ENCODE measurements around the gene GSN.
A peak's percentile ranks its signal among the peaks of the same experiment; 100 is the strongest.

Gene GSN

GRCh38 chr9:121267689-121268597 is at the start of gene GSN:
Gene GSN, plus strand, starts transcription at chr9:121268162. Its CDS starts 33,810 bp downstream, at chr9:121301972.
- peak; percentile 36 for DNase-seq

- DNase-seq: no peak
Observed at GRCh38 chr9:121218357-121219027, 49.5 kb upstream of the GSN start.

GRCh38 chr9:121219530-121219929 is 48.4 kb upstream of the GSN start:
- DNase-seq: no peak

- no peak for DNase-seq
Observed at GRCh38 chr9:121220996-121221663, 46.8 kb upstream of the GSN start.

GRCh38 chr9:121221664-121222055 is 46.3 kb upstream of the GSN start:
- DNase-seq: no peak

- DNase-seq: no peak
Observed at GRCh38 chr9:121222524-121223171, 45.3 kb upstream of the GSN start.

- no peak for DNase-seq
Observed at GRCh38 chr9:121225240-121225639, 42.7 kb upstream of the GSN start.

- no peak for DNase-seq
Observed at GRCh38 chr9:121226175-121226574, 41.8 kb upstream of the GSN start.

GRCh38 chr9:121227862-121228261 is 40.1 kb upstream of the GSN start:
- DNase-seq: no peak

GRCh38 chr9:121230256-121230655 is 37.7 kb upstream of the GSN start:
- DNase-seq: no peak

GRCh38 chr9:121232251-121232650 is 35.7 kb upstream of the GSN start:
- DNase-seq: no peak

- DNase-seq: no peak
Observed at GRCh38 chr9:121233906-121234831, 33.8 kb upstream of the GSN start.

GRCh38 chr9:121234832-121235161 is 33.2 kb upstream of the GSN start:
- no peak for DNase-seq

GRCh38 chr9:121235512-121235911 is 32.5 kb upstream of the GSN start:
- no peak for DNase-seq

- no peak for DNase-seq
Observed at GRCh38 chr9:121237916-121238315, 30.0 kb upstream of the GSN start.

GRCh38 chr9:121239071-121239470 is 28.9 kb upstream of the GSN start:
- no peak for DNase-seq

- no peak for DNase-seq
Observed at GRCh38 chr9:121239851-121240250, 28.1 kb upstream of the GSN start.

- no peak for DNase-seq
Observed at GRCh38 chr9:121240472-121241135, 27.4 kb upstream of the GSN start.

- DNase-seq: no peak
Observed at GRCh38 chr9:121242219-121242958, 25.6 kb upstream of the GSN start.

GRCh38 chr9:121242959-121243346 is 25.0 kb upstream of the GSN start:
- DNase-seq: no peak

Measured in stimulated activated CD4-positive, alpha-beta T cell treated with anti-CD3 and anti-CD28 coated beads, Interleukin-12 subunit alpha, Interleukin-12 subunit beta, amount 100 ng/mL, for 4 hours (primary cell).